H1 (cell line): ENCODE results near the gene EXOC6. TPM values are rescaled to one million over a fixed set of nuclear protein-coding genes. Genes with fewer than 3 reads are reported as not detected.

Experiments used
- CTCF ChIA-PET: fragments of 300-600 bp; sonication (Branson Sonifier 250); formaldehyde crosslinking; loops from one replicate; lab custom pipeline; 2021; ENCODE audit not compliant: partially characterized antibody; lab: Charles Lee
- POLR2A ChIA-PET: fragments of 300-600 bp; sonication (Branson Sonifier 250); formaldehyde crosslinking; loops from one replicate; lab custom pipeline; 2021; ENCODE audit warnings: inconsistent platforms; ENCODE audit not compliant: partially characterized antibody; lab: Charles Lee
- DNase-seq, 2 experiments: peaks; one replicate each; pipeline versions ENCODE4 v3.0.0 to v3.0.0-alpha.2; 2010 to 2022; ENCODE audit warnings: low spot score in 2 of 2, low read depth in 1 of 2, mixed read lengths in 1 of 2
- FAIRE-seq: peaks from 2 replicates; lab custom pipeline; 2011; peaks lifted over from hg19 to GRCh38; lab: Jason Lieb, UNC
- H2AFZ ChIP-seq: 2 replicates; pipeline ENCODE4 v1.8.1; 2012; ENCODE audit warnings: low read length, inconsistent platforms
- H2AK5ac ChIP-seq: 2 replicates; pipeline ENCODE4 v1.6.1; 2013; ENCODE audit warnings: low read depth, low read length
- H2BK120ac ChIP-seq: replicated peaks from 2 replicates; pipeline ENCODE3; 2013; ENCODE audit warnings: low read depth, low read length, inconsistent platforms
- H2BK12ac ChIP-seq: 2 replicates; pipeline ENCODE4 v1.6.1; 2013; ENCODE audit warnings: low read depth, low read length
- H2BK15ac ChIP-seq: 2 replicates; pipeline ENCODE4 v1.6.1; 2013; ENCODE audit warnings: low read length
- H2BK20ac ChIP-seq: 2 replicates; pipeline ENCODE4 v1.6.1; 2013; ENCODE audit warnings: low read length
- H2BK5ac ChIP-seq: 2 replicates; pipeline ENCODE4 v1.6.1; 2013; ENCODE audit warnings: low read depth, low read length
- H3K14ac ChIP-seq: 2 replicates; pipeline ENCODE4 v1.6.1; 2013; ENCODE audit warnings: inconsistent platforms; ENCODE audit not compliant: insufficient read length
- H3K18ac ChIP-seq: 2 replicates; pipeline ENCODE4 v1.6.1; 2013; ENCODE audit warnings: low read length; ENCODE audit errors: extremely low read depth
- H3K23ac ChIP-seq: 2 replicates; pipeline ENCODE4 v1.6.1; 2013; ENCODE audit warnings: inconsistent platforms; ENCODE audit not compliant: insufficient read length
- H3K23me2 ChIP-seq: 2 replicates; pipeline ENCODE4 v1.6.1; 2013; ENCODE audit warnings: low read depth, low read length
- H3K27ac ChIP-seq: 2 replicates; pipeline ENCODE4 v1.6.1; 2011; ENCODE audit warnings: low read depth, low read length, inconsistent platforms
- H3K27me3 ChIP-seq, 4 experiments: replicated peaks in 1 of 4; 1 replicate in 1 of 4; 2 replicates in 3 of 4; pipeline versions ENCODE4 v1.6.1 to v1.8.1; 2011 to 2013; ENCODE audit warnings: low read length in 3 of 4, mild to moderate bottlenecking in 3 of 4, inconsistent platforms in 2 of 4, mixed read lengths in 2 of 4, moderate library complexity in 1 of 4; ENCODE audit not compliant: control insufficient read depth in 3 of 4, insufficient read depth in 3 of 4; ENCODE audit errors: extremely low read depth in 1 of 4
- H3K36me3 ChIP-seq, 4 experiments: 2 replicates each; pipeline versions ENCODE4 v1.6.1 to v1.8.1; 2011 to 2013; ENCODE audit warnings: mild to moderate bottlenecking in 4 of 4, low read length in 3 of 4, moderate library complexity in 2 of 4, control low read depth in 1 of 4, inconsistent platforms in 1 of 4; ENCODE audit not compliant: insufficient read depth in 4 of 4, control insufficient read depth in 2 of 4
- H3K4ac ChIP-seq: replicated peaks from 2 replicates; pipeline ENCODE3; 2013; ENCODE audit warnings: low read length, low read depth, mixed read lengths, inconsistent platforms; ENCODE audit not compliant: insufficient read length
- H3K4me1 ChIP-seq, 4 experiments: replicated peaks in 1 of 4; 1 replicate in 1 of 4; 2 replicates in 3 of 4; pipeline versions ENCODE4 v1.6.1 to v1.8.1; 2011 to 2013; ENCODE audit warnings: low read length in 3 of 4, inconsistent platforms in 2 of 4, mixed read lengths in 1 of 4; ENCODE audit not compliant: insufficient read depth in 4 of 4, control insufficient read depth in 3 of 4
- H3K4me2 ChIP-seq, 2 experiments: 2 replicates each; pipeline versions ENCODE4 v1.6.1 to v1.8.1; 2011 to 2013; ENCODE audit warnings: low read depth in 2 of 2, low read length in 2 of 2, control low read depth in 1 of 2, inconsistent platforms in 1 of 2, mild to moderate bottlenecking in 1 of 2; ENCODE audit not compliant: insufficient read depth in 1 of 2
- H3K4me3 ChIP-seq, 4 experiments: fragments of 200-600, 300-600 bp in 1 of 4; sonication (generic), shearing (Covaris generic), sonication (Bioruptor Twin) in 1 of 4; 2 replicates each; pipeline versions ENCODE4 v1.5.1 to v1.8.1; 2011 to 2016; ENCODE audit warnings: low read length in 4 of 4, low read depth in 3 of 4, control low read depth in 2 of 4, inconsistent platforms in 2 of 4, mild to moderate bottlenecking in 2 of 4, mixed read lengths in 1 of 4, moderate library complexity in 1 of 4; ENCODE audit not compliant: insufficient read depth in 2 of 4; ENCODE audit errors: extremely low read depth in 1 of 4
- H3K56ac ChIP-seq: replicated peaks from 2 replicates; pipeline ENCODE3; 2013; ENCODE audit warnings: low read depth, mild to moderate bottlenecking, mixed read lengths, low read length, inconsistent platforms; ENCODE audit not compliant: insufficient read length
- H3K79me1 ChIP-seq: 2 replicates; pipeline ENCODE4 v1.6.1; 2013; ENCODE audit warnings: low read depth, low read length, control low read depth
- H3K79me2 ChIP-seq, 2 experiments: 2 replicates each; pipeline versions ENCODE4 v1.6.1 to v1.8.1; 2012 to 2013; ENCODE audit warnings: low read length in 2 of 2, mild to moderate bottlenecking in 2 of 2, inconsistent platforms in 1 of 2; ENCODE audit not compliant: insufficient read depth in 2 of 2, control insufficient read depth in 1 of 2
- H3K9ac ChIP-seq, 4 experiments: replicated peaks in 1 of 4; 1 replicate in 1 of 4; 2 replicates in 3 of 4; pipeline versions ENCODE4 v1.6.1 to v1.8.1; 2011 to 2013; ENCODE audit warnings: low read depth in 3 of 4, low read length in 3 of 4, control low read depth in 2 of 4, mild to moderate bottlenecking in 2 of 4, moderate library complexity in 2 of 4, inconsistent platforms in 1 of 4; ENCODE audit errors: extremely low read depth in 1 of 4
- H3K9me3 ChIP-seq, 2 experiments: 2 replicates each; pipeline versions ENCODE4 v1.6.1 to v1.8.1; 2012 to 2013; ENCODE audit warnings: mild to moderate bottlenecking in 2 of 2, moderate library complexity in 2 of 2, control low read depth in 1 of 2, inconsistent platforms in 1 of 2, low read depth in 1 of 2, low read length in 1 of 2, mixed read lengths in 1 of 2; ENCODE audit not compliant: insufficient read depth in 2 of 2
- H4K20me1 ChIP-seq, 2 experiments: replicated peaks in 1 of 2; 2 replicates each; pipeline versions ENCODE3 to v1.8.1; 2011 to 2013; ENCODE audit warnings: inconsistent platforms in 2 of 2, low read length in 2 of 2, mild to moderate bottlenecking in 1 of 2; ENCODE audit not compliant: insufficient read depth in 2 of 2, control insufficient read depth in 1 of 2
- H4K5ac ChIP-seq: 2 replicates; pipeline ENCODE4 v1.6.1; 2013; ENCODE audit warnings: low read length, low read depth, mixed read lengths, inconsistent platforms; ENCODE audit not compliant: insufficient read length
- H4K8ac ChIP-seq: 2 replicates; pipeline ENCODE4 v1.8.0; 2013; ENCODE audit warnings: mild to moderate bottlenecking, moderate library complexity, low read length, inconsistent platforms; ENCODE audit not compliant: insufficient read depth; ENCODE audit errors: extremely low read depth
- H4K91ac ChIP-seq: replicated peaks from 2 replicates; pipeline ENCODE3; 2013; ENCODE audit warnings: low read length, mixed read lengths, inconsistent platforms; ENCODE audit not compliant: insufficient read length
- TEAD4 ChIP-seq: IDR thresholded peaks from 2 replicates; pipeline ENCODE4 v1.6.1; 2012; ENCODE audit warnings: low read depth, low read length, inconsistent platforms, mixed read lengths
- WGBS, 2 experiments: shearing (Covaris generic) in 1 of 2; methylation state at CpG; one replicate each; pipeline versions ENCODE4 v1.1.6 to v1.1.7; 2013 to 2015; ENCODE audit warnings: low lambda C conversion rate in 2 of 2, mixed read lengths in 2 of 2, inconsistent platforms in 1 of 2, low coverage in 1 of 2, missing lambda C conversion rate in 1 of 2; ENCODE audit not compliant: insufficient replicate concordance in 2 of 2, insufficient coverage in 1 of 2, insufficient read length in 1 of 2; ENCODE audit errors: extremely low coverage in 1 of 2, missing lambda C conversion rate in 1 of 2; 5-methylcytosine and 5-hydroxymethylcytosine counted together
- polyA plus RNA-seq, 7 experiments: library from polyadenylated mRNA; depleted of rRNA in 3 of 7; stranded (reverse) in 5 of 7; unstranded in 2 of 7; fragments of >200 nt in 5 of 7; fragments of 200-250 nt in 2 of 7; gene quantifications; 1 replicate in 5 of 7; 2 replicates in 1 of 7; 4 replicates in 1 of 7; pipeline versions ENCODE4 v1.2.1 to v1.2.3, GENCODE V29; 2011 to 2013; ENCODE audit warnings: missing spikeins in 2 of 7, mixed read lengths in 2 of 7
- total RNA-seq: library from RNA; stranded (reverse); fragmentation: NEBNext Ultra II Directional; extraction: Animal tissue kit (Norgen Biotek cat#: 25700); gene quantifications from 2 replicates; pipeline ENCODE4 v1.2.1, GENCODE V29; 2021

Gene EXOC6
- total and polyA plus RNA-seq, 2 of the 8 experiments (the other 6 are each of a cell fraction or from before 2014, with no cell fraction given): 1.7 to 4.5 TPM

DNA sequence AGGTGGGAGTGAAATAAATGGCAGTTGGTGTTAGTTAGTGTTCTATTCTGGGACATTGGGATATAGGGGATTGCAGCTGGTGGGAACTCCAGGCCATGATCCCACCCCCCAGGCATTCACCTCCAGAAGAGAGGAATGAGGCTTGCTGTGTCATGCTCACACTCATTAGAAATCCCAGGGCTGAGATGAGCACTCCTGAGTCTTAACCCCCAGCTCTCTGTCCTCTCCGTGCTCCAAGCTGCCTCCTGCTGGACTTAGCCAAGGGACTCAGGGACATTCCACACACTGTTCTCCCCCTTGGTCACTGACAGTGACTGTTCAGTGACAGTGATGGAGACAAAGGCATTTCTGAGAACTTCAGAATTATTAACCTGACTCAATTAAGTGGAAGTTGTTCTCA, 246.9 kb downstream of the EXOC6 start:
- Histone ChIP-seq H2AK5ac (no peak overlapping the region), H3K9ac (no peak overlapping the region), H3K27ac (no peak overlapping the region), H3K27me3 (no peaks in the 10 kb centered on the region), H3K18ac (no peak overlapping the region), H3K79me1 (no peaks in the 10 kb centered on the region), H2BK120ac (no peak overlapping the region), H4K20me1 (no peaks in the 10 kb centered on the region), H3K9me3 (no peaks in the 10 kb centered on the region), H2BK5ac (no peak overlapping the region), H3K23ac (no peak overlapping the region), H3K23me2 (no peaks in the 10 kb centered on the region), H2BK12ac (0 out of 2 replicates have a peak overlapping the region, but pooled peaks have one; percentile 42), H3K4ac (no peak overlapping the region), H3K36me3 (no peaks in the 10 kb centered on the region), H2AFZ (no peak overlapping the region), H3K56ac (no peak overlapping the region), H3K14ac (no peak overlapping the region), H3K79me2 (no peaks in the 10 kb centered on the region), H4K8ac (no peak overlapping the region), H2BK20ac (0 out of 2 replicates have a peak overlapping the region, but pooled peaks have one; percentile 6), H2BK15ac (no peak overlapping the region), H3K4me2 (no peak overlapping the region), H4K5ac (no peak overlapping the region), H4K91ac (no peak overlapping the region), H3K4me1 (peaks cover 0 to 2% (median 0%) of the 10 kb centered on the region in 4 experiments; a peak in 1 of 7 replicates), H3K4me3 (no peak overlapping the region)
- DNase-seq (no peak), FAIRE-seq (peak; percentile 60)
- CTCF ChIA-PET: interaction anchor here (0.5 to 1.7 kb wide), 17 partner anchors 9 to 281 kb away, joined by 3 to 5 read pairs (median 3); no protein-coding TSS in a partner anchor
- POLR2A ChIA-PET: no interaction called here
- WGBS, 2 experiments: 80% methylated on average over 1 of the region's 1 CpG; no CpG with 5 or more reads in 1 of the 2 experiments
- TF ChIP-seq TEAD4: 0 out of 2 replicates have a peak, but pooled peaks have one; percentile 9
